Fibroblast of the conjunctiva (primary cell): ENCODE results near the gene JAM3.

Source experiments
- DNase-seq: peaks from one replicate; pipeline ENCODE4 v3.0.0-alpha.2; 2010; ENCODE audit warnings: low read depth

Gene JAM3

GRCh38 chr11:134068829-134069425 is at the start of gene JAM3:
Gene JAM3, plus strand, starts transcription at chr11:134069072. Its CDS starts 12 bp downstream, at chr11:134069084.
- DNase-seq, result peak; percentile 91

DNA sequence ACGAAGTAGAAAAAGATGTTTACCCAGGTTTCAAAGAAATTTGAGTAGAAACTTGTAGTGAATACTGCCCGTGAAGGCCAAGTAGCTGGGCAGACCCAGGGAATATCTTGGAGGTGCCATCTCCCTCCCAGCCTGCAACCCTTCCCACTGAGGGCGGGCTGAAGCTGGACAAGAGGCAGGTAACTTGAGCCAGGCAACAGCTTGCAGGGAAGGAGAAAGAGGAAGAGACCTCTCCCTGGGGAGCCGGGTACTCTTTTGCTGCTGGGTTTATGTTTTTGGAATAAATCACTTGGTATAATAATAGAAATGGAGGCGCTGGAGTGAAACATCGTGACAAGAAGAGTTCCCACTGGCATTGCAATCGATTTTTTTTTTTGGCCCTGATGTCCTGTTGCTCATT is 49.4 kb upstream of the JAM3 start:
- no peak for DNase-seq

- DNase-seq, result no peak
Measured at GRCh38 chr11:134020598-134020997, 48.3 kb upstream of the JAM3 start.

DNA sequence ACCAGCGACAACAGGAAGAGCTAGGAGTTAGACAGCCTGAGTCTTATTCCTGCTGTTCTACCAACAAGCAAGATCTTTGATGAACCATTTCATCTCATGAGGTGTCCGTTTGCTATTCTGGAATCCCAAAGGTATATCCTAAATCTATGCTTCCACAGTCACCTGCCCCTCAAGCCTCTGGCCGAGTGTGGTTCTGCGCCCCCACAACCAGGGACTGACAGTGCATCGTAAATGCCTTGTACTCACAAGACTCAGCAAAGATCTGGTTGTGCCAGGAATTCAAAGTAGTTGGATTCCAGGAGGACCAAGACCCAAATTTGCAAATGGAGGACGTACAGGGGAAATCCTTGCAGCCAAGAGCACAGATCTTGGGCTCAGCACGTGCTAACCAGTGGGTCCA is 47.5 kb upstream of the JAM3 start:
- no peak for DNase-seq

DNA sequence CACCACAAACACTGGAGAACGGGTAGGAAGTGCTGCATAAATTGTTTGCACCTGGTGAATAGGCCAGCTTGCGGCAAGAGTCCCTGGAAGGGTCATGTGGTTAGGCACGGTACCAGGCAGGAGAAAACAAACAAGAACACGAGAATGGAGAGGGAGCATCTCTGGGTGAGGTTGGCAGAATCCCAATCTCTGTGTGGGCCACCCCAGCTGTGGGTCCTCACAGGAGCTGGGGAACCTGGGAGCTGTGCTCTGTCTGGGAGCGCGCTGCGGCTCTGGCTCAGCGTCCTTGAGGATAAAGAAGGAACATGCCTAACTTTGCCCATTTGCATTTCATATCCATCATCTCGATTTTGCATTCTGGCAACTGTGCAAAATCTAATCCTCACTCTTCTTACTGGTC is 46.1 kb upstream of the JAM3 start:
- no peak for DNase-seq

GRCh38 chr11:134024420-134025081 is 44.3 kb upstream of the JAM3 start:
- no peak for DNase-seq

GRCh38 chr11:134025082-134025429 is 43.8 kb upstream of the JAM3 start:
- DNase-seq, result no peak

DNA sequence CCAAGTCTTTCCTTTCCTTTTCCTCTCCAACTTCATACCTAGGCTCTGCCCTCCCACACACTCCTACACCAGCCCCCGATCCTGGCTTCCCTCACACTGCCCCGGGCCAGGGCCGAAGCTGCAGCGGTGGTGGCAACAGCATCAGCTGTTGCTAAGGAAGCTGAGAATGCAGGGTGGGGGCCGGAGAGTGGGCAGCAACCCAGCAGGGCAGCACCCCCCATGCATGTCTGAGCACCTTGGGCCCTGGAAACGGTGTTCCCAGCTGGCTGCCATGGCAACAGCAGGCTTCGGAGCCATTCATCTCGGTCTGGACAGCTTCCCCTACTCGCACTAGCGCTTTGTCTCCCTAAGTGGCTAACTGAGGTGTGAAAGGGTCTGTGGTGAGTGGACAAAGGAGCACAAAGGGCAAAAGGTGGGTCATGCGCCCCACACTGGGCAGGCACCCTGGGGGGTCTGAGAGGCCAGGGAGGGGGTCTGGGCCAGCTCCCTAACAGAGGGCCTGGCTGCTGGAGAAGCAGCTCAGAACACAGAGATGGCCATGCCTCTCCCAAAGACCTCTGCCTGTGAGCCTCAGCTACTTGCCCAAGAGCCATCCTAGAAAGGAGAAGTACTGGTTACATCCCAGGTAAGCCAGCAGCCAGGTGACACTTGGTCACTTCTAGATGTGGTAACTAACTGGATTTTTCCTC is 42.1 kb upstream of the JAM3 start:
- DNase-seq, result no peak

GRCh38 chr11:134027671-134028070 is 41.2 kb upstream of the JAM3 start:
- no peak for DNase-seq

GRCh38 chr11:134028368-134028920 is 40.4 kb upstream of the JAM3 start:
- no peak for DNase-seq

DNA sequence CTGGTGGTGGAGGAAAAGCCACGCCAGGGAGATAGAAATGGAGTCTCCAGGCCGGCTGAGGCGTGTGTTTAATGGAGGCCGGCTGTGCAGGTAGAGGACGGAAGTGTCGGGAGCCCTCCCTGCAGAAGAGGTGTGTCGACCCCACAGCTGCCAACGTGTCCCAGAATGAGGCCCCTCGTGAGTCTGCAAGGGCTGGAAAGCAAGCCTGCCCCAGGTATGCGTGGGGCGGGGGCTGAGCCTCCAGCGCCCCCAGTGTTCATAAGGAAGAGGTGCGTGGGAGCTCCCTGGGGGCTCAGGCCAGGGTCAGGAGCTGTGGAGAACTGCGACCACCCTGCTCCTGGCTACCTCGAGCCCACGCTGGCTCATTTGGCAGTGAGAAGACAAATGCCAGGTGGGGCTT is 38.0 kb upstream of the JAM3 start:
- DNase-seq, result no peak

DNA sequence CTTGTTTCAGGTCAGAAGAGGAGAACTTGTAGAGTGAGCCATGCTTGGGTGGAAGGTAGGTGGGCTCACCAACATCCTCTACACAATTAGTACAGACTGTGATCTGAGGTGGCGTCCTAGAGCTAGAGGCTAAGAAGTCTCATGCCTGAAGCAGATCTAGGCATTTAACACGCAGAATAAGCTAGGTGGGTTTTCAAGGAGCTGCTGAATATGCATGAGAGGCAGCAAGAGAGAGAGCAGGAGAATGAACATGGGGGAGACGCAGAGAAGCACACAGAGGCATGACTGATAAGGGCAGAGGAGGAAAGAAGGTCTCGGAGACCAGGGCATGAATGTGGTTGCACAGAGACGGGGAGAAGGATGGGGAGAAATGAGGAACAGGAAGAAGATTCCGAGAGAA is 36.8 kb upstream of the JAM3 start:
- no peak for DNase-seq

- no peak for DNase-seq
Measured at GRCh38 chr11:134032501-134033091, 36.3 kb upstream of the JAM3 start.

- no peak for DNase-seq
Measured at GRCh38 chr11:134033276-134033675, 35.6 kb upstream of the JAM3 start.

- DNase-seq, result peak; percentile 71
Measured at GRCh38 chr11:134033696-134034491, 35.0 kb upstream of the JAM3 start.

GRCh38 chr11:134034496-134035381 is 34.1 kb upstream of the JAM3 start:
- no peak for DNase-seq

- no peak for DNase-seq
Measured at GRCh38 chr11:134036492-134037045, 32.3 kb upstream of the JAM3 start.

DNA sequence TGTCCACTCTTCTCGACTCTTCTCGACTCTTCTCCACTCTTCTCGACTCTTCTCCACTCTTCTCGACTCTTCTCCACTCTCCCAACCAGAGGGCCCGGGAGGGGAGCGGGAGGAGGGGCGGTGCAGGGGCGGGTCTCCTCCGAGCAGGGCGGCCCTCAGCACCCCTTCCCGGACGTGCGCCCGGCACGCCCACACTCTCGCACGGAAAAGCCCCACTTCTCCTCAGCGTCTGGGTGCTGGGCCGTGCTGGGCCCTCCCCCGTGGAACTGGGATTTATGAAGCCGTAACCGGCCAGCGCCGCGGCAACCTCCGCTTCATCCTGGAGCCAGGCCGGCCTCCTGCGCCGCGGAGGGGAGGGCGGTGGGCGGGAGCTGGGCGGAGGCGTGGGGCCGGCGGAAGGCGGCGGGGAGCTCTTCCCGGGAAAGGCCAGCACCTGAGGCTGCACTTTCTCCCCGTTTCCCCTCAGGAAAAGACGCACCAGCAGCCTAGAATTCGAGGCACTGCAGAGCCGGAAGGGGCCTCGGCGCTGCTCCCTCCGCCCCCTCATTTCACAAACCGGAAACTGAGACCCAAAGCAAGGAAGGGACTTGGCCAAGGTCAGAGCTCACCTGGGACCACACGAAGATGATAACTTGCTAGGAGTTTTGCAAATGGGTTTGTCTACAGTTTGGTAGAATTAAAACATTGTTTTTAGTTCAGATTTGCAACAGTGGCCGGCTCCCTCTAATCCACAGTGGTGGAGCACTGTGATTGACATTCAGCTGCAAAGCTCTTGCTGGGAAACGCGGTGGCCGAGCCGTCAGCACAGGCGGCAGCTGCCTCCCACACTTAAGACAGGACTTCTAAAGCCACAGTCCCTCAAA is 31.6 kb upstream of the JAM3 start:
- peak; percentile 17 for DNase-seq

GRCh38 chr11:134038897-134039470 is 29.9 kb upstream of the JAM3 start:
- DNase-seq, result no peak
